DLD1 (cell line): Measurements from ENCODE around the gene AADACL4.

Source experiments
- in situ Hi-C: cut with HindIII; loops from 2 replicates; pipeline ENCODE4 v1.10.0; 2017; ENCODE audit warnings: low sequenced_read_pairs

Gene AADACL4

GRCh38 chr1:12643785-12644184, at the start of gene AADACL4:
AADACL4 (plus strand) TSS chr1:12644085; CDS start chr1:12644547, 462 bp downstream.
- in situ Hi-C loops, result no loop called here

- in situ Hi-C loops, result no loop called here
These were observed 49.4 kb upstream of the AADACL4 start for GRCh38 chr1:12594490-12594889.

GRCh38 chr1:12594966-12595756, 48.7 kb upstream of the AADACL4 start:
- in situ Hi-C loops, result no loop called here

- in situ Hi-C loops, result no loop called here
These were observed 48.2 kb upstream of the AADACL4 start for GRCh38 chr1:12595757-12596006.

GRCh38 chr1:12596007-12596821, 47.7 kb upstream of the AADACL4 start:
- in situ Hi-C loops, result no loop called here

GRCh38 chr1:12597792-12598191, 46.1 kb upstream of the AADACL4 start:
- in situ Hi-C loops, result no loop called here

GRCh38 chr1:12598974-12599373, 44.9 kb upstream of the AADACL4 start:
- in situ Hi-C loops, result no loop called here

GRCh38 chr1:12599657-12600056, 44.2 kb upstream of the AADACL4 start:
- in situ Hi-C loops, result no loop called here

- in situ Hi-C loops, result no loop called here
These were observed 43.5 kb upstream of the AADACL4 start for GRCh38 chr1:12600335-12600734.

GRCh38 chr1:12600880-12601633, 42.8 kb upstream of the AADACL4 start:
- in situ Hi-C loops, result no loop called here

GRCh38 chr1:12601700-12602658, 41.9 kb upstream of the AADACL4 start:
- in situ Hi-C loops, result no loop called here

- in situ Hi-C loops, result no loop called here
These were observed 41.2 kb upstream of the AADACL4 start for GRCh38 chr1:12602659-12603024.

- in situ Hi-C loops, result no loop called here
These were observed 40.7 kb upstream of the AADACL4 start for GRCh38 chr1:12603224-12603623.

GRCh38 chr1:12604114-12604874, 39.6 kb upstream of the AADACL4 start:
- in situ Hi-C loops, result no loop called here

GRCh38 chr1:12604986-12605385, 38.9 kb upstream of the AADACL4 start:
- in situ Hi-C loops, result no loop called here

- in situ Hi-C loops, result no loop called here
These were observed 36.6 kb upstream of the AADACL4 start for GRCh38 chr1:12607263-12607662.

GRCh38 chr1:12608311-12608957, 35.5 kb upstream of the AADACL4 start:
- in situ Hi-C loops, result no loop called here

GRCh38 chr1:12609469-12610003, 34.3 kb upstream of the AADACL4 start:
- in situ Hi-C loops, result no loop called here

GRCh38 chr1:12610305-12610935, 33.5 kb upstream of the AADACL4 start:
- in situ Hi-C loops, result no loop called here
